A549 (cell line): ENCODE results near the gene OPALIN. TPM values are rescaled to one million over a fixed set of nuclear protein-coding genes. Genes with fewer than 3 reads are reported as not detected.

Experiments
- ATAC-seq, 2 experiments: fragments of 200-7000 bp in 1 of 2; fragments of >200 bp in 1 of 2; cut with Nextera tagmentation in 1 of 2; cut with Tn5 transposase in 1 of 2; 3 replicates each; pipeline versions ENCODE4 v1.8.0 to v1.9.1; 2018 to 2020; ENCODE audit warnings: mild to moderate bottlenecking in 1 of 2, moderate library complexity in 1 of 2
- CTCF ChIA-PET: fragments of 300-600 bp; sonication (Branson Sonifier 250); formaldehyde crosslinking; extraction: SDS; loops from one replicate; lab custom pipeline; 2021; ENCODE audit warnings: antibody characterized with exemption, inconsistent platforms; lab: Yijun Ruan, JAX
- POLR2A ChIA-PET: fragments of 350-600 bp; formaldehyde crosslinking; extraction: SDS; loops from one replicate; lab custom pipeline; 2021; ENCODE audit warnings: antibody characterized with exemption, inconsistent platforms; lab: Yijun Ruan, JAX
- DNase-seq, 2 experiments: peaks; one replicate each; pipeline versions ENCODE4 v3.0.0 to v3.0.0-alpha.2; 2011 to 2016; ENCODE audit warnings: low read depth in 1 of 2, low spot score in 1 of 2
- FAIRE-seq: peaks from 2 replicates; lab custom pipeline; 2011; peaks lifted over from hg19 to GRCh38; lab: Jason Lieb, UNC
- H3K27ac ChIP-seq, 2 experiments: fragments of >200 bp; sonication (Bioruptor Twin); formaldehyde crosslinking; 3 replicates each; pipeline ENCODE4 v1.5.1; 2016 to 2017
- H3K4me1 ChIP-seq: fragments of >200 bp; sonication (Bioruptor Twin); formaldehyde crosslinking; 3 replicates; pipeline ENCODE4 v1.6.1; 2016
- H3K4me2 ChIP-seq: fragments of >200 bp; sonication (Bioruptor Twin); formaldehyde crosslinking; 3 replicates; pipeline ENCODE4 v1.6.1; 2016
- H3K4me3 ChIP-seq: fragments of >200 bp; sonication (Bioruptor Twin); formaldehyde crosslinking; 3 replicates; pipeline ENCODE4 v1.5.1; 2016
- H3K9me3 ChIP-seq: fragments of >200 bp; sonication (Bioruptor Twin); formaldehyde crosslinking; 3 replicates; pipeline ENCODE4 v1.6.1; 2016
- ATOH8 ChIP-seq: fragments of 250-450 bp; sonication (Bioruptor Pico); IDR thresholded peaks from 2 replicates; pipeline ENCODE4 v1.5.0; 2020; ENCODE audit warnings: low read depth, mild to moderate bottlenecking, moderate library complexity
- BCL3 ChIP-seq: fragments of >200 bp; sonication (Bioruptor Twin); formaldehyde crosslinking; IDR thresholded peaks from 3 replicates; pipeline ENCODE4 v1.6.1; 2016
- BHLHE40 ChIP-seq: IDR thresholded peaks from 2 replicates; pipeline ENCODE4 v1.6.1; 2012; ENCODE audit warnings: low read depth, low read length, inconsistent platforms
- CEBPB ChIP-seq, 2 experiments: fragments of >200 bp in 1 of 2; sonication (Bioruptor Twin) in 1 of 2; formaldehyde crosslinking in 1 of 2; IDR thresholded peaks; 2 replicates each; pipeline ENCODE4 v1.6.1; 2012 to 2016
- CTCF ChIP-seq: fragments of >200 bp; sonication (Bioruptor Twin); formaldehyde crosslinking; IDR thresholded peaks from 3 replicates; pipeline ENCODE4 v1.5.1; 2016
- ELK1 ChIP-seq: fragments of 150-350 bp; IDR thresholded peaks from 2 replicates; pipeline ENCODE4 v1.6.1; 2014; ENCODE audit warnings: low read depth, mild to moderate bottlenecking, low read length
- ESRRA ChIP-seq: fragments of 150-350 bp; IDR thresholded peaks from 2 replicates; pipeline ENCODE4 v1.6.1; 2014; ENCODE audit warnings: mild to moderate bottlenecking, low read length, borderline replicate concordance
- FOSB ChIP-seq: fragments of 250-450 bp; sonication (Bioruptor Pico); IDR thresholded peaks from 2 replicates; pipeline ENCODE4 v1.5.0; 2020; ENCODE audit warnings: mild to moderate bottlenecking, moderate library complexity
- GATA3 ChIP-seq: IDR thresholded peaks from 2 replicates; pipeline ENCODE4 v1.6.1; 2012; ENCODE audit warnings: borderline replicate concordance
- HDAC2 ChIP-seq: fragments of 200-600 bp; sonication (generic); IDR thresholded peaks from 2 replicates; pipeline ENCODE4 v1.6.1; 2016
- KDM5A ChIP-seq: fragments of 200-600 bp; sonication (generic); IDR thresholded peaks from 2 replicates; pipeline ENCODE4 v1.6.1; 2016; ENCODE audit warnings: antibody characterized with exemption, mild to moderate bottlenecking
- MAZ ChIP-seq: fragments of 150-350 bp; IDR thresholded peaks from 2 replicates; pipeline ENCODE4 v1.6.1; 2014; ENCODE audit warnings: antibody characterized with exemption, low read depth, low read length, borderline replicate concordance
- NPAS2 ChIP-seq: fragments of 250-450 bp; sonication (Bioruptor Pico); IDR thresholded peaks from 2 replicates; pipeline ENCODE4 v1.8.0; 2022; ENCODE audit warnings: mild to moderate bottlenecking, moderate library complexity, borderline replicate concordance
- PHF8 ChIP-seq: fragments of 200-600 bp; sonication (generic); IDR thresholded peaks from 2 replicates; pipeline ENCODE4 v1.6.1; 2016; ENCODE audit warnings: low read depth, mild to moderate bottlenecking, antibody characterized with exemption, moderate library complexity, borderline replicate concordance
- POLR2AphosphoS2 ChIP-seq: conservative IDR thresholded peaks from 2 replicates; pipeline ENCODE4 v1.6.1; 2012; ENCODE audit warnings: low read length, improper control_type of control experiment, inconsistent platforms
- RNF2 ChIP-seq: fragments of 200-600 bp; sonication (generic); IDR thresholded peaks from 2 replicates; pipeline ENCODE4 v1.6.1; 2016; ENCODE audit warnings: low read depth, mild to moderate bottlenecking, antibody characterized with exemption, moderate library complexity, borderline replicate concordance
- TFCP2L1 ChIP-seq: fragments of 250-450 bp; sonication (Bioruptor Pico); IDR thresholded peaks from 2 replicates; pipeline ENCODE4 v1.5.0; 2021; ENCODE audit warnings: mild to moderate bottlenecking
- USF2 ChIP-seq: fragments of 450-650 bp; IDR thresholded peaks from 2 replicates; pipeline ENCODE4 v1.6.1; 2014; ENCODE audit warnings: antibody characterized with exemption
- ZSCAN20 ChIP-seq: fragments of 250-450 bp; sonication (Bioruptor Pico); IDR thresholded peaks from 2 replicates; pipeline ENCODE4 v1.8.0; 2022; ENCODE audit warnings: mild to moderate bottlenecking, moderate library complexity
- WGBS: methylation state at CpG from one replicate; pipeline ENCODE4 v1.1.6; 2017; ENCODE audit errors: missing lambda C conversion rate; 5-methylcytosine and 5-hydroxymethylcytosine counted together
- polyA plus RNA-seq, 4 experiments: library from polyadenylated mRNA; depleted of rRNA in 3 of 4; stranded (reverse); fragments of >200 nt; fragmentation: RNase III in 1 of 4; extraction: RNeasy Plus Mini Kit Qiagen cat#74134 plus additional on column Dnase treatment in 1 of 4; gene quantifications; 2 replicates in 3 of 4; 3 replicates in 1 of 4; pipeline ENCODE4 v1.2.3, GENCODE V29; 2011 to 2017

OPALIN gene
- polyA plus RNA-seq, 2 of the 4 experiments (the other 2 are of a cell fraction) = not detected

- FAIRE-seq = no peak
- ATAC-seq = no peak
- Histone ChIP-seq H3K9me3 (no peaks in the 10 kb centered on the region), H3K4me1 (no peaks in the 10 kb centered on the region), H3K4me2 (no peak overlapping the region), H3K27ac (no peak overlapping the region), H3K4me3 (no peak overlapping the region)
- TF ChIP-seq TFCP2L1 (no peak), NPAS2 (CRISPR knock-in tag) (no peak), FOSB (no peak), POLR2AphosphoS2 (no peak), BCL3 (no peak), GATA3 (no peak), USF2 (no peak)
- WGBS = 50% methylated on average over 6 of the region's 6 CpGs
- POLR2A ChIA-PET = no interaction called here
- DNase-seq = no peak
- CTCF ChIA-PET = interaction anchor here (1.3 to 3.2 kb wide), 3 partner anchors 11 to 25 kb away, joined by 3 to 17 read pairs (median 3); no protein-coding TSS in a partner anchor
These were observed 814 bp upstream of the OPALIN start for GRCh38 chr10:96359616-96360015.

- no peak for FAIRE-seq
- no peak overlapping the region for H3K4me2 ChIP-seq
These were observed 1.7 kb downstream of the OPALIN start for GRCh38 chr10:96357038-96357620.

More at GRCh38 chr10:96357038-96357620, 1.7 kb downstream of the OPALIN start:
- H3K4me3 ChIP-seq = no peak overlapping the region
- POLR2A ChIA-PET = no interaction called here
- TF ChIP-seq TFCP2L1 = no peak
- TF ChIP-seq ZSCAN20 (CRISPR knock-in tag) = no peak
- TF ChIP-seq RNF2 = no peak
- TF ChIP-seq PHF8 = no peak
- TF ChIP-seq MAZ = no peak
- no peak for TF ChIP-seq ATOH8 (CRISPR knock-in tag)
- no peak for TF ChIP-seq BHLHE40
- no peak for TF ChIP-seq CEBPB (IDR thresholded peaks at IDR 0.05)
- TF ChIP-seq ELK1 = no peak
- TF ChIP-seq KDM5A = no peak
- TF ChIP-seq CTCF = no peak
- TF ChIP-seq HDAC2 = no peak
- no peak for TF ChIP-seq ESRRA
- H3K4me1 ChIP-seq = no peaks in the 10 kb centered on the region
- no peaks in the 10 kb centered on the region for H3K9me3 ChIP-seq
- CTCF ChIA-PET = interaction anchor here (1.3 to 3.2 kb wide), 5 partner anchors 9 to 154 kb away, joined by 4 to 17 read pairs (median 5); no protein-coding TSS in a partner anchor
- ATAC-seq = no peak
- WGBS = 23% methylated on average over 8 of the region's 8 CpGs
- no peak for DNase-seq
- no peak overlapping the region for H3K27ac ChIP-seq
